Caco-2 (cell line): ENCODE measurements around the gene SPAG4. TPM values are rescaled to one million over a fixed set of nuclear protein-coding genes. Genes with fewer than 3 reads are reported as not detected.
A peak's percentile ranks its signal among the peaks of the same experiment; 100 is the strongest.

ENCODE experiments used
- BruUV-seq: library from RNA; stranded (reverse); fragments of 400-500 nt; replicated peaks from 2 replicates; lab custom pipeline; 2021; lab: Mats Ljungman, UMichigan
- CTCF ChIA-PET: fragments of 300-600 bp; sonication (Branson Sonifier 250); formaldehyde crosslinking; loops from one replicate; lab custom pipeline; 2022; ENCODE audit warnings: antibody characterized with exemption; lab: Charles Lee
- POLR2A ChIA-PET: fragments of 300-600 bp; sonication (Branson Sonifier 250); formaldehyde crosslinking; loops from one replicate; lab custom pipeline; 2022; ENCODE audit warnings: antibody characterized with exemption; lab: Charles Lee
- DNase-seq, 2 experiments: peaks; one replicate each; pipeline versions ENCODE4 v3.0.0 to v3.0.0-alpha.2; 2020 to 2022
- H3K27me3 ChIP-seq: replicated peaks from 2 replicates; pipeline ENCODE4 v1.6.0; 2011; ENCODE audit warnings: low read length; ENCODE audit not compliant: control insufficient read depth, insufficient read depth
- H3K36me3 ChIP-seq: 2 replicates; pipeline ENCODE4 v1.5.1; 2011; ENCODE audit warnings: low read length; ENCODE audit not compliant: control insufficient read depth, insufficient read depth
- H3K4me1 ChIP-seq: fragments of 250-450 bp; sonication (Bioruptor Pico); 2 replicates; pipeline ENCODE4 v1.5.1; 2020; ENCODE audit warnings: mild to moderate bottlenecking
- H3K4me3 ChIP-seq: 2 replicates; pipeline ENCODE4 v1.5.1; 2011; ENCODE audit warnings: low read depth, mild to moderate bottlenecking, control low read depth, low read length
- H3K9me3 ChIP-seq: fragments of 250-450 bp; sonication (Bioruptor Pico); 2 replicates; pipeline ENCODE4 v1.5.1; 2020; ENCODE audit warnings: mild to moderate bottlenecking, moderate library complexity
- H3K27ac Mint-ChIP-seq: one replicate; pipeline ENCODE4 v1.8.0; 2022; ENCODE audit warnings: mixed read lengths; ENCODE audit not compliant: unreplicated experiment
- H3K27me3 Mint-ChIP-seq: one replicate; pipeline ENCODE4 v1.8.0; 2022; ENCODE audit warnings: mixed read lengths; ENCODE audit not compliant: insufficient read depth, unreplicated experiment
- H3K36me3 Mint-ChIP-seq: one replicate; pipeline ENCODE4 v1.8.0; 2022; ENCODE audit warnings: mild to moderate bottlenecking, mixed read lengths; ENCODE audit not compliant: insufficient read depth, unreplicated experiment
- H3K4me1 Mint-ChIP-seq: one replicate; pipeline ENCODE4 v1.8.0; 2022; ENCODE audit warnings: low read depth, mixed read lengths; ENCODE audit not compliant: unreplicated experiment
- H3K4me3 Mint-ChIP-seq: one replicate; pipeline ENCODE4 v1.8.0; 2022; ENCODE audit warnings: mild to moderate bottlenecking, moderate library complexity, mixed read lengths; ENCODE audit not compliant: unreplicated experiment
- H3K9me3 Mint-ChIP-seq: one replicate; pipeline ENCODE4 v1.8.0; 2022; ENCODE audit warnings: mixed read lengths; ENCODE audit not compliant: unreplicated experiment
- CTCF ChIP-seq, 2 experiments: fragments of 200-600 bp in 1 of 2; IDR thresholded peaks; 1 replicate in 1 of 2; 2 replicates in 1 of 2; pipeline versions ENCODE4 v1.5.1 to v1.8.0; 2011 to 2022; ENCODE audit warnings: antibody characterized with exemption in 1 of 2, control low read depth in 1 of 2, inconsistent platforms in 1 of 2, low read depth in 1 of 2, low read length in 1 of 2, mild to moderate bottlenecking in 1 of 2, moderate library complexity in 1 of 2; ENCODE audit not compliant: insufficient read depth in 1 of 2, severe bottlenecking in 1 of 2, unreplicated experiment in 1 of 2
- intact Hi-C: fragments of 100-400 bp; cut with micrococcal nuclease; formaldehyde crosslinking; loops from one replicate; pipeline ENCODE4 v1.10.0; 2022; ENCODE audit not compliant: unreplicated experiment
- total RNA-seq: library from RNA; stranded (reverse); gene quantifications from 2 replicates; pipeline ENCODE4 v1.2.3, GENCODE V29; 2022

The SPAG4 gene
- total RNA-seq, 1 experiment from 2014 or later = 5.4 TPM

- Mint-ChIP-seq H3K4me3 (peak overlapping the region; percentile 68), H3K27ac (no peak overlapping the region), H3K27me3 (peaks cover 10% of the 10 kb centered on the region), H3K36me3 (no peaks in the 10 kb centered on the region), H3K4me1 (no peaks in the 10 kb centered on the region), H3K9me3 (no peaks in the 10 kb centered on the region)
- no TSS peak for BruUV-seq
- Histone ChIP-seq H3K4me1 (peaks cover 5% of the 10 kb centered on the region; the same call in 1 of the 2 replicates), H3K9me3 (no peaks in the 10 kb centered on the region), H3K4me3 (peak overlapping the region; percentile 51), H3K27me3 (no peaks in the 10 kb centered on the region), H3K36me3 (no peaks in the 10 kb centered on the region)
- peak; percentile 90 for DNase-seq
- POLR2A ChIA-PET = interaction anchor here (0.6 to 1.5 kb wide), 4 partner anchors 15 to 141 kb away, joined by 3 to 6 read pairs (median 6); partner anchors contain the start of genes RBM39 and SPAG4
- peak; percentile 48 to 78 for TF ChIP-seq CTCF (IDR thresholded peaks at IDR 0.05; ENCODE audit: insufficient read depth in 1 of 2, low read depth in 1 of 2, low read length in 1 of 2, severe bottlenecking in 1 of 2, unreplicated experiment in 1 of 2)
- CTCF ChIA-PET = interaction anchor here (0.6 to 2.0 kb wide), 17 partner anchors 10 to 353 kb away, joined by 3 to 37 read pairs (median 4); partner anchors contain the start of genes ERGIC3, NFS1, ROMO1 and SCAND1
- intact Hi-C loops = loop anchor here (1.0 to 5.0 kb wide), 2 partner anchors 15 to 39 kb away; no protein-coding TSS in a partner anchor
Measured at GRCh38 chr20:35600993-35601973, 14.3 kb upstream of the SPAG4 start.

- no TSS peak for BruUV-seq
- H3K27me3 ChIP-seq = no peaks in the 10 kb centered on the region
- peaks cover 4% of the 10 kb centered on the region for H3K4me1 Mint-ChIP-seq
- POLR2A ChIA-PET = interaction anchor here (0.6 to 1.5 kb wide), 4 partner anchors 14 to 140 kb away, joined by 3 to 6 read pairs (median 6); partner anchors contain the start of genes RBM39 and SPAG4
- H3K9me3 Mint-ChIP-seq = no peaks in the 10 kb centered on the region
- no peaks in the 10 kb centered on the region for H3K9me3 ChIP-seq
- H3K4me3 Mint-ChIP-seq = peak overlapping the region; percentile 68
- TF ChIP-seq CTCF (IDR thresholded peaks at IDR 0.05; ENCODE audit: insufficient read depth in 1 of 2, low read depth in 1 of 2, low read length in 1 of 2, severe bottlenecking in 1 of 2, unreplicated experiment in 1 of 2) = no peak
- H3K4me1 ChIP-seq = peaks cover 8% of the 10 kb centered on the region
- H3K36me3 ChIP-seq = no peaks in the 10 kb centered on the region
- peak overlapping the region; percentile 51 for H3K4me3 ChIP-seq
- CTCF ChIA-PET = interaction anchor here (0.9 to 2.0 kb wide), 15 partner anchors 13 to 352 kb away, joined by 3 to 37 read pairs (median 5); partner anchors contain the start of genes ERGIC3, NFS1, ROMO1 and SCAND1
- intact Hi-C loops = loop anchor here (1.0 to 5.0 kb wide), 2 partner anchors 14 to 40 kb away; no protein-coding TSS in a partner anchor
- peaks cover 10% of the 10 kb centered on the region for H3K27me3 Mint-ChIP-seq
- H3K27ac Mint-ChIP-seq = no peak overlapping the region
- no peaks in the 10 kb centered on the region for H3K36me3 Mint-ChIP-seq
- no peak for DNase-seq
Measured at GRCh38 chr20:35601990-35602389, 13.6 kb upstream of the SPAG4 start.
